Measurements from ENCODE around the gene FES. TPM values are rescaled to one million over a fixed set of nuclear protein-coding genes. Genes with fewer than 3 reads are reported as not detected.
"Not testable (repeated sequence)": the region's sequence is repeated elsewhere in the genome, so short reads cannot be mapped to it uniquely, and the experiment has no call there.

The FES gene
- total RNA-seq, 1 donor: 229 TPM

DNA sequence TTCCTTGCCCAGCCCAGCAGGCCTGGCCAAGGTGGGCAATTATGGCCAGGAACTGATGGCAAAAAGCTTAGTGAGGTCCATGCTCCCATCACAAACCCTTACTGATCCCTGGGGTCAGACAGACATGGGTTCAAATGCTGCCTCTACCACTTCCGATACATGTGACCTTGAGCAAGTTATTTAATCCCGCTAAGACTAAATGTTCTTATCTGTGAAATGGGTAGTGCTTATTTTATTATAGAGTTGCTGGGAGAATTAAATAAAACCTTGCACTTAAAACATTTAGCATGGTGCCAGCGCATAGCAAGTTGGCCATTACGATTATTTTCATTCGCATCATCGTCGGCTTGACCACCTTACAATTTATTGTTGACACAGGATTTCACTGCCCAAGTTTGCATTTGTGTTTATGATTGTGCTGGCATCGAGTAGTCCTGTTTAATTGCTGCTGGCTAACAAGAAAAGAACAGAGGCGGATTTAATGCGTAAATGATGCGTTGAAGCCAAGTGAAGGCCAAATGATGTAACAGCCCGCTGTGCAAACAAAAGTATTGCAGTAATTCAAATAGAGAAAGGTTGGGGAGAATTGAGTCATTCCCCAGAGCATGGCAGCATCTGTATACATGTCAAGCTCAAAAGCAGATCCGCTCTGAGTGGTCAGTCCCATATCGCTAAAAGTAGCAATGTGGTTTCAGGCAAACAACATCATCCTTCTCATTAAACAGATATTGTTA is 23.2 kb upstream of the FES start:
- no peak for DNase-seq (ENCODE audit: low read depth in 2 of 3, low spot score in 2 of 3)

DNA sequence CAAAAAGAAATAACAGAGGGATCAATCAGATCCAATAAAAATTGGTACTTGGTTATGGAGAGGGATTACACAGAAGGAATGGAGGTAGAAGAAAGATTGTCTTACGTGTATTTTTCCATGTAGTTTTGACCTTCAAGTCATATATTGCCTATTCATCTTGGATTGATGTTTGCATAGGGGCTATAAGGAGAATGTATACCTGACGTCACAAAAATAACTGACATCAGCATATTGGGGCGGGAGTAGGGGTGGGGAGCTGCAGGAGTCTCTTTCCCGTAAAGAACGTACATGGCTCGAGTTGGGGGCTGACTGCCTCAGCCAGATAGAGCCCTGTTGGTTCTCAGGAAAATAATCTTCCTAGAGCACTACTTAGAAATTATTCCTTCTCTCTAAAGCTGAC is 21.8 kb upstream of the FES start:
- DNase-seq (ENCODE audit: low read depth in 2 of 3, low spot score in 2 of 3): no peak

DNA sequence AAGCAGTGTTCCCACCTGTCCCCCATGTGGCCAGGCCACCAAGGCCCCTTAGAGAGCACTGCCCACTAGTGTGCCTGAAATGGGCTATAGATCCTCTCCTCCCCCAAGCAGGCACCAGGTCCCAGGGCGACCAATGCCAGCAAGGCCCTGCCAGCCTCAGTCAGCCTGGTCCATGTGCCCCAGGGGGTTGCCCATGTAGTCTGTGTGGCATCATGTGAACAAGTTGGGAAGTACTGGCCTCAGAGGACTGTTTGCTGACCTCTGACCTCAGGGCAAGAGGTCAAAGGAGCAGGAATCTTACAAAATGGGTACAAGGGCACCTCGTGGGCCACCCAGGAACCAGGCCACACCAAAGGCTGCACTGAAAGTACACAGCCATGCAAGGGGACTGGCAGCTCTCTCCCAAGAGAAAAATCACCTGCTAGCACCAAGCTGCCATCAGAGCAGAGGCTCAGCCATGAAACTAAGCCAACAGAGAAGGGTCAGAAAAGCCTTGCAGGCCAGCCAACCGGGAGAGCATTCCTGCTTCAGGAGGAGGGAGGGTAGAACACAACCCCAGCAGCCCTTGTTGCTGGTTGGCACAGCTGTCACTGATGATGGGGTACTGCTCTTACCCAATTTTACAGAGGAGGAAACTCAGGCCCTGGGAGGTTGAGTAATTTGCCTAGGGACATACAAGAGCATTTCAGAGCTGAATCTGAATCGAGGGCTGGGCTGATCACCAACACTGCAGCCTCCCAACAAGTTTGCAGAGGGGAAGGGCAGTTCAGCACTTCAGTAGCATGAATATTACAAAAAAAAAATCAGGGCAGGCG is 21.1 kb upstream of the FES start:
- no peak for DNase-seq (ENCODE audit: low read depth in 2 of 3, low spot score in 2 of 3)

DNA sequence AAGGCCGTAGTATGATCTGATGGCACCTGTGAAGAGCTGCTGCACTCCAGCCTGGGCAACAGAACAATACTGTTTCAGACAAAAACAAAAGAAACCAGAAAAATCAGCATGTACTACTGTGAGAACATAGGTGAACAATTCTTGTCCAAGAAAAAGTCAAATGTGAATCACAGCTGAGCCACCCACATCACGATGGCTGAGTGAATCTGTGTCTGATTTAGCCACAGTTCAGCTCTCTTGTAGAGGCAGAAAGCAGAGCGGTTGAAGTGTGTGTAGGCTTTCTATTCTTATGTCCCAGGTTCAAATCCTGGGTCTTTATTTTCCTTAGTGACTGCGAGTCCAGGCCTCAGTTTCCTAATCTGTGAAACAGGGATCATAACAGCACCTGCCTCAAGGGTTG is 20.3 kb upstream of the FES start:
- no peak for DNase-seq (ENCODE audit: low read depth in 2 of 3, low spot score in 2 of 3)

DNA sequence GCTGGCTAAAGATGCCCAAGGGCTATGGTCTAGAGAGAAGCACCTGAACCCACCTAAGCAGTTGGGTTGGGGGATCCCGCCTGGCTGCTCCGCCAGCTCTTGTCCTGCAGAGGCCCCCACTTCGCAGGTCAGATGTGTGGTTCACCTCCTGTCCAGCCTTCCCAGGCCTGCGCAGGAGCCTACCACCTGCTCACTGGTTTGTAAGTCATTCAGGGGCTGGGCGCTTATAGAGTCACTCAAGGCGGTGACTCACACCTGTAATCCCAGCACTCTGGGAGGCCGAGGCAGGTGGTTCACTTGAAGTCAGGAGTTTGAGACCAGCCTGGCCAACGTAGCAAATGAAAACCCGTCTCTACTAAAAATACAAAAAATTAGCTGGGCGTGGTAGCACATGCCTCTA is 19.8 kb upstream of the FES start:
- no peak for DNase-seq (ENCODE audit: low read depth in 2 of 3, low spot score in 2 of 3)

DNA sequence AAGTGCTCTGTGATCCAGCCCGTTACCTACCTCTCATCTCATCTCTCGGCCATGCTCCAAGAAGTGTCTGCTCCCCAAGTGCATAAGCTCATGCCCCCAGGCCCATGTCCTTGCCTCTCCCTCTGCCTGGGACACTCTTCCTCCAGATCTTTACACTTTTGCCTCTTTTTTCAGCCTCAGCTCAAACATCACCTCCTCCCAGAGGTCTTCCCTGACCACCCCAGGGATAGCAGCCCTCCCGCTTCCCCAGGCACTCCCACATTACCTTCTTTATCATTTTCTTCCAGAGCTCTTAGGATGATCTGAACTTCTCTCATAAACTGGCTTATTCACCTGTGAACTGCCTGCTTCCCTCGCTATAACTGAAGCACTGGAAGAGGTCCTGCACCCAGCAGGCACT is 18.6 kb upstream of the FES start:
- no peak for DNase-seq (ENCODE audit: low read depth in 2 of 3, low spot score in 2 of 3)

DNA sequence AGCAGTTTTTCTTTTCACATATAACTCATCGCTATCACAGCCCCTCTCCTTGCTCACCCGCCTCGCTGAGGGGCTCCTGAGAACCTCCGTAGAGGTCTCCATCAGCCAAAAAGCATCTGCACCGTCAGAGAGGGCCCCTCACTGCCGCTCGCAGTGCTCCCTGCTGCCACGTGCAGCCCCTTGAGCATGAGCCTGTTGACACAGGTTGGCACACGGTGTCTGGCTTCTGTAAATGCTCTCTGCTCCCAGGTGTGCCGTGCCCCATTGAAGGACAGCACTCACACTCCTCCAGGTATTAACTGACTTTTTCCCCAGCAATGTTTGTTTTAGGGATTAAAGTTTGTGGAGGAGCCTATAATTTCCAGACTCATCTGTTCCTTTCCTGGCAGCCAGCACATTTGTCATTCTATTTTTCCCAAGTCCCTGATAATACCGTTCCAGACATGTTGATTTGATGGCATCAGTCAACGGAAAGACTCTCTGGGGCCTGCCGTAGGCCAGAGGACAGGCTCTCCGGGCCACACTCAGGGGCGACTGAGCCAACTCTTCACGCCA is 18.1 kb upstream of the FES start:
- no peak for DNase-seq (ENCODE audit: low read depth in 2 of 3, low spot score in 2 of 3)

DNA sequence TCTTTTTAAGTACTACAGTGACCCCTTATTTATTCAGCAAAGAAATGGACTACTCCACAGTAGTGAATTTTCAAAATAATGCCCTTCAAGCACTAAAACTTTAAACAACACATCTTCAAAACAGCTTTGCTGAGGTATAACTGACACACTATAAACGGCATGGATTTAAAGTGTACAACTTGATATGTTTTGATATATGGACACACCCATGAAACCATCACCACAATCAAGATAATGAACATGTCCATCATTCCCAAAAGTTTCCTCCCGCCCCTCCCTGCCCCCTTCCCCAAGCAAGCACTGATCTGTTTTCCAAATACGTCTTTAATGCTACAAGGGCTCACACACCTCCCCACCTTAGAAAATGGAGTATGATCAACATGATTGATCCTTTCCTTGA is 17.5 kb upstream of the FES start:
- no peak for DNase-seq (ENCODE audit: low read depth in 2 of 3, low spot score in 2 of 3)

DNA sequence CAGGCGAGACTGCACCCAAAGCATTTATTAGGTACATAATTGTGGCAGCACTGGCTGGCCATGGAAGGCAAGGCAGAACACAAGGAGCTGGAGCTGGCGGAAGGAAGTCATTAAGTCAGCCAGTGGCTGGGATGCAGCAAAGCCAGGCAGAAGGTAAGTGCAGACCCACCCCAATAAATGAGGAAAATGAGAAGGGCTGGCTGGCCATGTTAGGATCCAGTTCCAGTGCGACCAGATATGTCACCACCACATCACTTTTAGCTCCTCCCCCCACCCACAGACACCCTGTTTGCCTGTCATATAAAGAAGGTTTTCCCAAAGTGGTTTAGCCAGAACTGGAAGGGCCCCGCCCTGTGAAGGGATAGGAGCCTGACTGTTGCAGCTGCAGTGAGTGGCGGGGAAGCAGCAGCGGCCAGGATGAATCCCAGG is 16.0 kb upstream of the FES start, which contains the start of gene FURIN:
TSS of gene FURIN (plus strand) at position 328 of the 429 bp plus-strand sequence. CDS start 7,153 bp downstream, outside the sequence.
- DNase-seq (ENCODE audit: low read depth in 2 of 3, low spot score in 2 of 3): no peak

DNA sequence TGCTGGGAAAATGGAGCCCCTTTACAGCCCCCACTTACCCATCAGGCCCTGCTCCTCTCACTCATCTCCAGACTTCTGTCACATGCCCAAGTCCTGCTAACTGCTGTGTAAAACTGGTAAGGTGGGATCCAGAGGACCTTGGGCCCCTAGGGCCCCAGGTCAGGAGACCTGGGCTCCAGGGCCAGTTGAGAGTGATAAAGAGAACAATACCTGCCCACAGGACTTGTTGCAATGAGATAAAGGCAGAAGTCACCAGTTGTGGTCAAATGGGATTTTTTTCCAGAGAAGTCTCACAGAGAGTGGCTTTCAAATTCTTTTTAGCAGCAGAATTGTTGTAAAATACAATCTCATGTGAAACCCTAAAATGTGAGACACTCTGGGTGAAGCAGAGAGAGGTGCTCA is 15.2 kb upstream of the FES start:
- no peak for DNase-seq (ENCODE audit: low read depth in 2 of 3, low spot score in 2 of 3)

DNA sequence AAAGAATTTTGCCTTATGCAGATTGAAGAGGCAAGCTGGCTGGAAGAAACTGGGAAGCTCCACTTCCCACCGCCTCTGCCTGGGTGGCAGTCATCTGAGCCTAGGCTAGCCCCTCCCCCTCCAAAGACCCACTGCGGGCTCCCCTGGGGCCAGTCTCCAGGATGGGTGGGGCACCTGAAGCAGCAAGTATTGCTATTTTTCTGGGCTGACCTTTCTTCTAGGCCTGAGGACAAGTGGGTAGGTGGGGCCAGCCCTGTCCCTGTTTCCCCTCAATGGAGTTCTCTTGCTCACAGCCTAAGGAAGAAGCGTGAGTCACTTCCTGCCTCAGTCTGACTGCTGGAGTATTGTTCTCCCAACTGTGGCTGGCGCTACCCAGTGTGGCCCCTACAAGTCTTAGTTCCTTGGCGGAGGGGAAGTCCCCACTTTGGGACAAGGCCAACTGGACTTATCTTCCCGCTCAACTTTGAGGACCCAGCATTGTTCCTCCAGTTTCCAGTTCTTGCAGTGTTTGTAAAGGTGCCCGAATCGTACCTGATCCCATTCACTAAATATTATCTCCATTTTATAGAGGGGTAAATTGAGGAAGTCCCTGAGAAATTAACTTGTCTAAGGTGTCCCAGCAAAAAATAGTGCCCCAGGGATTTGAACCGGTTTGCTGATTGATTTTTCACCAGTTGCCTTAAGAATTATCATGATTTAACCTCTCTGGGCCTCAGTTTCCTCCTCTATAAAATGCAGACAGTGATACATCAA is 14.5 kb upstream of the FES start:
- DNase-seq (ENCODE audit: low read depth in 2 of 3, low spot score in 2 of 3): peak in 1 of 3 donors; percentile 74

DNA sequence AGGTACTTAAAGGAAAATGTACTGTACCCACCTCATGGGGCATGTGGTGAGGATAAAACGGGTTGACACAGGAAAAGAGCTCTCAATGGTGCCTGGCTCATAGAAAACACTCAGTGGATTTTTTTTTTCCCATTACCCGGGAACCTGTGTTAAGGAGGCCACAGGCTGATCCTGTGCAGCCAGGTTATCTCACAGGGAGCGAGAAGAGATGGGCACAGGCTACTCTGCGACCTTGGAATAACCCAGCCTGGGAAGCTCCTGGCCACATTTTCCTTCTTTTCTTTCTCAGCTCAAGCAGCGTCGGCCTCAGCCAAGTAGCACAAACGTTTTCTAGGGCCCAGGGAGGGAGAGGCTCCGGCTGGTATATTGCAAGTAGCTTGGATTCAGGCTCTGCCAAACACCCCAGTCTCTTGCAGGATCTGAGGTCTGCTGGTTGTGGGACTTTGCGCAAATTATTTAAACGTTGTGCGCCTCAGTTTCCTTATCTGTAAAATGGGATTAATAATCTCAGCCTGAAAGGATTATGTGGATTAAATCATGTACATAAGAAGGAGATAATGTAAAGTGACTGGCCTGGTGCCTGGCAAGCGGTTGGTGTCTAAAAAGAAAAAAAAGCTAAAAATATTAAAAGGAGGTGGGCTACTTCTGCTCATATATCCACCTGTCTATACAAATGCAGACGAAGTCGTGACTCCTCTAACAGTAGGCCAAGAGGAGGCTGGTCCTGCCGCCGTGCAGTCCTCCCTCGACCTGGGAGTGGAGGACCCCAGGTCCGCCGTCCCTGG is 13.8 kb upstream of the FES start:
- peak in 1 of 3 donors; percentile 30 for DNase-seq (ENCODE audit: low read depth in 2 of 3, low spot score in 2 of 3)

DNA sequence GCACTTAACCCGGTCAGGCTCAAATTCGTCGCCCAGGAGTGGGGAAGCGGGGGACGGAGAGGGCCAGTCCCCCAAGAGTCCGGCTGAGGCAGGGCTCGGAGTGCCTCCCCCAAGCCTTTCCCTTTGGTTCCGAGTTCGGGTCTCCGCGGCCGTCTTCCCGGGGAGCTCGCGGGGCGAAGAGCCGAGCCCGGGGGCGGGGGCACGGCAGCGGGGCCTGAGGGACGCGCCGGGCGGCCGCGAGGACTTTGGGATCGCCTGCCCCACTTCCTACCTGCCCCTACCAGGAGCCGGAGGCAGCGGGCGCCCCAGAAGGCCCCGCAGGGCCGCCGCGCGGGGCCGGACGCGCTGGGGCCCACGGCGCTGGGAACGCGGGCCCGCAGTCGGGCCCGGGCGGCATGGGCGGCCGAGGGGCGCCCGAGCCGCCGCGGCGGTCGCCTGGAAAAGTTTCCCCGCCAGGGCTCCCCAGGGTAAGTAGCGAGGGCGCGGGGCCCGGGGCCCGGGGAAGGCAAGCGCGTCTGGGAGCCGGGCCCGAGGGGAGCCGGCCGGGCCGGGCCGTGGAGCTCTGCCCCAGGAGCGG is 13.1 kb upstream of the FES start:
- DNase-seq (ENCODE audit: low read depth in 2 of 3, low spot score in 2 of 3): peak in 1 of 3 donors; percentile 31

DNA sequence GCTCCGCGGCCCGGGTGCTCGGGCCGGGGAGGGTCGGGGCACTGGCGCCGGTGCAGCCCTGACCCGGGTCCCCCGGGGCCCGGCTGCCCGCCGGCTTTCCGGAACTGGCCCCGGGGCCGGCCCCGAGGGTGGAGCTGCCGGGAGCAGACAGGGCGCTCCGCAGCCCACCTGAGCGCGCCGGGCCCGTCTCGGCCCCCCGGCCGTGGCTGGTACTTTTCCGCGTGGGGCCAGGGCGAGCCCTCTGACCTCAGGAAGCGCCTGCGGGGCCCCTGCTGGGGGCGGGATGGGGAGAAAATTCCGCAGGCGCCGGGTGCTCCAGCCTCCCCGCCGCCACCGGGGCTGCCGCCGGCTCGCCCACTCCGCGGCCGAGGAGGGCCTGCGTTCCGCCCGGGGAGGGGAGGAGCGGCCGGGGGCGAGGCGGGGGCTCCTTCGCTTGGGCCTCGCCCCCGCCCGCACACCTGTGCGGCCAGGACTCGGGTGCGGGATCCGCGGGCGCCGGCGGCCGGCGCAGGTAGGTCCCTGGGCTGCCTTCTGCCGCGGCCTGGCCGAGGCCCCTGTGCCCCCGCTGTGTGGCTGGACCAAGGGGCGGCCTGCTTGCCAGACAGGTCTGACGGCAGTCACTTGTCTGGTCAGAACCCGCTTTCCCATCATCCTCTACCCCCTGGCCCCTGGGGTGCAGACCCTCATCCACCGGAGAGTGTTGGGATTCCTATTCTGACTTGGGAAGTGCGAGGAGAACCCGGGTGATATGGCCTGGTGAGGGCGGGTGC is 12.4 kb upstream of the FES start:
- DNase-seq (ENCODE audit: low read depth in 2 of 3, low spot score in 2 of 3): no peak

DNA sequence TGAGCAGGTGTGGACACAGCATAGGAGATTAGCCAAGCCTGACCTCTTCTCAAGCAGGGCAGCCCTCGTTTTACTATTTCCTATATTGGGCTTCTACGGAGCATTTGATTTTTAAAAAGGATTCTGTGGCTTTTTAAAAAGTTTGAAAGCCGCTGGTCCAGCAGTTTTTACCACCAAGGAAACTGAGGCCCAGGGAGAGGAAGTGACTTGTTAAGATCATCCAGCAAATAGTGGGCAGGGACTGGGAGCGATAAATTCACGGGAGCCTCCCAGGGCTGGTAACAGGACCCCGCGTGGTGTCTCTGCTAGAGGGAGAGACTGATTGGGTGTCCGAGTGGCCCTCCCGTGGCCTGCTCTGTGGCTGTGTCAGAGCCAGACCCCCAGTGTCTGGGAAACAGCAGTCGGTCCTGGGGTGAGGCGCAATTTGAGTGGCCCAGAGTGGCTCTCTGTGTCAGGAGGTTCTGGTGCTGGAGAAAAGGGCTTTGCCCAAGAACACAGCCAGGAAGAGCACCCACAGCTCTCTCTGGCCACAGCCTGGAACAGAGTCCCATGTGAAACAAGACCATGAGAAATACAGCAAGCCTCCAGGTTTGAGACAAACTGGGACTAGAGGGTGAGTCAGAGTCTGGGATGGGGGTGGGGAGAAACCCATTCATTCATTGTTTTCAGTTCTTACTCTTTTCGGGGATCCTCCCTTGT is 11.7 kb upstream of the FES start:
- no peak for DNase-seq (ENCODE audit: low read depth in 2 of 3, low spot score in 2 of 3)

DNA sequence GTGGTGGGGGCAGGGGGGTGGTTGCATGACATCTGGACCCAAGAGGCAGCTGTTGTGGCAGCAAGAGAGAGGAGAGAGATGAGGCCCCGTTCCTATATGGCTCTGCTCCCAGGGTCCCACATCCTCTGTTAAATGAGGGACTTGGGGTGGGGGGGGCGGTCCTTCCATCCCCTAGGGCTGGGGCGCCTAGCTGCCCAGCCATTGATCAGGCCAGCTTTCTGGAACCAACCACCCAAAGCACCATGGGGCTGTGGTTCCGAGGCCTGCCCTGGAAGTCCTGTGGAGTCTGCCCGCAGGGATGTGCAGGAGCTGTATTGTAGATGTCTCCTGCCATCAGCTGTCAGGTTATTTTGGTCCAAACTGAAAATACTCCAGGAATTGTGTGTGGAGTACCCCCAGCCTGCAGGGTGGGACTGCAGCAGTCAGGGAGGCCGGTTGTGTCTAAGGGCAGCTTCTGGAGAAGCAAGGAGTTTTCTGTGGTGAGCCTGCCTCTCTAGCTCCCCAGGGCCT is 10.8 kb upstream of the FES start:
- no peak for DNase-seq (ENCODE audit: low read depth in 2 of 3, low spot score in 2 of 3)

DNA sequence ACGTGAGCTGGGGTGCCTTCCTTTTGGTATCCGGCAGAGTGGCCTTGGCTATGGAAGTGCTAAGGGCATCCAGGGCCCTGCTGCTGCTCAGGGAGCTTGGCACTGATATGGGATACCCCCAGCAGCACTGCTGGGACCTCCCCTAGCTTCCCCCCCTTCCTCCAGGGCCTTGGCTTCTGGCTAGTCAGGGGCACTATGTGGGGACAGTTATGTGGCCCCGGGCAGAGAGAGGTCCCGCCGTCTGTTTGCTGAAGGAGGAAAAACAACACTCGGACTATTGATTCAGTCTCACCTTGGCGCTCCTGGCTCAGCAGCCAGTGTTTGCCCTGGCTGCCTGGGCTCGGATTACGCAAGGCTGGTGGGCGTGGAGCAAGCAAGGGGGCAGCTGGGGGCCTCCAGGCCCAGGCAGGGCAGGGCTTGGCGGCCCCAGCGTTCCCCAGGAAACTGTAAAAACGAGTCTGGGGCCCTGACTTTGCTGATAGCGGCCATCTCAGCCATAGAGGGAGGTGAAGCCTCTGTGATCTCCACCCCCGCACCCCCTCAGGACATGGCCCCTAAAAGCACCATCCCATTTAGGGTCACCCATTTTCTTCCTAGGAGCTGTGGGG is 10.2 kb upstream of the FES start:
- DNase-seq (ENCODE audit: low read depth in 2 of 3, low spot score in 2 of 3): peak in 1 of 3 donors; percentile 20

DNA sequence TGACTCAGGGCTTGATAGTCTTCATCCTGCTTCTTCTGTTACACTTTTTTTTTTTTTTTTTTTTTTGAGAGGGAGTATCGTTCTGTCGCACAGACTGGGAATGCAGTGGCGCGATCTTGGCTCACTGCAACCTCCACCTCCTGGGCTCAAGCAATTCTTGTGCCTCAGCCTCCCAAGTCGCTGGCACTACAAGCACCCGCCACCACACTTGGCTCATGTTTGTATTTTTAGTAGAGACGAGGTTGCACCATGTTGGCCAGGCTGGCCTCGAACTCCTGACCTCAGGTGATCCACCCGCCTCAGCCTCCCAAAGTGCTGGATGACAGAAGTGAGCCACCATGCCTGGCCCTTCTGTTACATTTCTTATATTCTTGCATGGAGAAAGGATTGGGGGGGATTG is 9.3 kb upstream of the FES start:
- DNase-seq (ENCODE audit: low read depth in 2 of 3, low spot score in 2 of 3): not testable (repeated sequence)
